HG02981 (cell line): Measurements from ENCODE around the gene LGALS9B.
"Not testable (repeated sequence)": the region's sequence is repeated elsewhere in the genome, so short reads cannot be mapped to it uniquely, and the experiment has no call there.

ENCODE experiments used
- ATAC-seq: cut with Tn5 transposase; IDR thresholded peaks from one replicate; pipeline ENCODE4 v1.9.1; 2021; ENCODE audit warnings: mild to moderate bottlenecking, moderate library complexity; ENCODE audit not compliant: unreplicated experiment

LGALS9B gene

GRCh38 chr17:20469107-20469506 is 1.8 kb upstream of the LGALS9B start:
- ATAC-seq, result not testable (repeated sequence)

GRCh38 chr17:20466999-20467398 is 340 bp downstream of the LGALS9B start:
- not testable (repeated sequence) for ATAC-seq

GRCh38 chr17:20466553-20466952 is 786 bp downstream of the LGALS9B start:
- not testable (repeated sequence) for ATAC-seq

GRCh38 chr17:20465535-20465934 is 1.8 kb downstream of the LGALS9B start:
- ATAC-seq, result not testable (repeated sequence)

GRCh38 chr17:20464854-20465414 is 2.4 kb downstream of the LGALS9B start:
- not testable (repeated sequence) for ATAC-seq

- not testable (repeated sequence) for ATAC-seq
These were observed 5.2 kb downstream of the LGALS9B start for GRCh38 chr17:20462158-20462557.

- ATAC-seq, result not testable (repeated sequence)
These were observed 9.4 kb downstream of the LGALS9B start for GRCh38 chr17:20457848-20458381.

- ATAC-seq, result not testable (repeated sequence)
These were observed 12.2 kb downstream of the LGALS9B start for GRCh38 chr17:20455106-20455505.

- ATAC-seq, result not testable (repeated sequence)
These were observed 13.4 kb downstream of the LGALS9B start for GRCh38 chr17:20453820-20454434.

- peak; percentile 49 for ATAC-seq
These were observed 16.5 kb downstream of the LGALS9B start for GRCh38 chr17:20450852-20451251.

- ATAC-seq, result not testable (repeated sequence)
These were observed 19.6 kb downstream of the LGALS9B start for GRCh38 chr17:20447534-20448321.

GRCh38 chr17:20446895-20447294 is 20.4 kb downstream of the LGALS9B start:
- ATAC-seq, result not testable (repeated sequence)

- ATAC-seq, result not testable (repeated sequence)
These were observed 22.6 kb downstream of the LGALS9B start for GRCh38 chr17:20444581-20445236.

- not testable (repeated sequence) for ATAC-seq
These were observed 23.2 kb downstream of the LGALS9B start for GRCh38 chr17:20444173-20444572.

- not testable (repeated sequence) for ATAC-seq
These were observed 23.7 kb downstream of the LGALS9B start for GRCh38 chr17:20443632-20444031.

GRCh38 chr17:20440665-20441064 is 26.7 kb downstream of the LGALS9B start:
- not testable (repeated sequence) for ATAC-seq

GRCh38 chr17:20435166-20435565 is 32.2 kb downstream of the LGALS9B start:
- ATAC-seq, result not testable (repeated sequence)

- ATAC-seq, result not testable (repeated sequence)
These were observed 34.0 kb downstream of the LGALS9B start for GRCh38 chr17:20433382-20433781.

GRCh38 chr17:20427264-20427663 is 40.1 kb downstream of the LGALS9B start:
- not testable (repeated sequence) for ATAC-seq

- not testable (repeated sequence) for ATAC-seq
These were observed 44.5 kb downstream of the LGALS9B start for GRCh38 chr17:20422826-20423225.

GRCh38 chr17:20418838-20419237 is 48.5 kb downstream of the LGALS9B start:
- ATAC-seq, result not testable (repeated sequence)
